HepG2 (cell line): ENCODE measurements around the gene TPD52L2. TPM values are rescaled to one million over a fixed set of nuclear protein-coding genes. Genes with fewer than 3 reads are reported as not detected.

Experiments
- ATAC-seq: fragments of 200-7000 bp; cut with Tn5 transposase; 3 replicates; pipeline ENCODE4 v1.9.1; 2020; ENCODE audit warnings: mild to moderate bottlenecking, moderate library complexity
- BruUV-seq: library from RNA; stranded (reverse); fragments of 400-500 nt; replicated peaks from 2 replicates; lab custom pipeline; 2021; lab: Mats Ljungman, UMichigan
- CTCF ChIA-PET: fragments of 300-600 bp; formaldehyde crosslinking; extraction: SDS; loops from one replicate; lab custom pipeline; 2021; ENCODE audit warnings: low total read pairs, inconsistent platforms, low intra/inter-chr PET ratio; lab: Yijun Ruan, JAX
- POLR2A ChIA-PET: fragments of 350-600 bp; sonication (Branson Sonifier 250); formaldehyde crosslinking; loops from one replicate; lab custom pipeline; 2020; ENCODE audit warnings: antibody characterized with exemption, inconsistent platforms; lab: Yijun Ruan, JAX
- DNase-seq: peaks from one replicate; pipeline ENCODE4 v3.0.0-alpha.2; 2015; ENCODE audit warnings: low spot score
- FAIRE-seq: peaks from 3 replicates; lab custom pipeline; 2011; peaks lifted over from hg19 to GRCh38; lab: Jason Lieb, UNC
- H2AFZ ChIP-seq: one replicate; pipeline ENCODE4 v1.6.1; 2011; ENCODE audit warnings: low read length, inconsistent platforms
- H3K27ac ChIP-seq: fragments of 300-600 bp; 3 replicates; pipeline ENCODE4 v1.8.0; 2011; ENCODE audit warnings: mixed run types, mild to moderate bottlenecking, mixed read lengths, low read length, inconsistent platforms; ENCODE audit not compliant: insufficient read depth; ENCODE audit errors: extremely low read length
- H3K27me3 ChIP-seq, 2 experiments: fragments of 200-600 bp in 1 of 2; 2 replicates in 1 of 2; 3 replicates in 1 of 2; pipeline versions ENCODE4 v1.6.0 to v1.8.0; 2011; ENCODE audit warnings: low read length in 2 of 2, mild to moderate bottlenecking in 2 of 2, moderate library complexity in 2 of 2, inconsistent platforms in 1 of 2; ENCODE audit not compliant: insufficient read depth in 2 of 2, control insufficient read depth in 1 of 2
- H3K36me3 ChIP-seq, 2 experiments: fragments of 200-600 bp in 1 of 2; replicated peaks in 1 of 2; 2 replicates in 1 of 2; 3 replicates in 1 of 2; pipeline versions ENCODE4 v1.5.1 to v1.8.0; 2011; ENCODE audit warnings: low read length in 2 of 2, inconsistent platforms in 1 of 2; ENCODE audit not compliant: insufficient read depth in 2 of 2, control insufficient read depth in 1 of 2
- H3K4me1 ChIP-seq: 2 replicates; pipeline ENCODE4 v1.5.1; 2012; ENCODE audit warnings: low read length, inconsistent platforms; ENCODE audit not compliant: insufficient read depth
- H3K4me2 ChIP-seq: 2 replicates; pipeline ENCODE4 v1.6.0; 2011; ENCODE audit warnings: low read depth, low read length, inconsistent platforms
- H3K4me3 ChIP-seq, 3 experiments: fragments of 200-600 bp in 1 of 3; sonication (generic), shearing (Covaris generic) in 1 of 3; replicated peaks in 1 of 3; 2 replicates each; pipeline ENCODE4 v1.5.1; 2011 to 2016; ENCODE audit warnings: low read length in 3 of 3, inconsistent platforms in 2 of 3, low read depth in 2 of 3, mild to moderate bottlenecking in 2 of 3, control low read depth in 1 of 3, mixed read lengths in 1 of 3; ENCODE audit not compliant: insufficient read depth in 1 of 3
- H3K79me2 ChIP-seq: one replicate; pipeline ENCODE4 v1.6.1; 2011; ENCODE audit warnings: low read length, inconsistent platforms; ENCODE audit not compliant: insufficient read depth
- H3K9ac ChIP-seq: 2 replicates; pipeline ENCODE4 v1.6.0; 2011; ENCODE audit warnings: mild to moderate bottlenecking, low read depth, low read length, inconsistent platforms; ENCODE audit not compliant: insufficient read depth
- H3K9me3 ChIP-seq: 2 replicates; pipeline ENCODE4 v1.5.1; 2012; ENCODE audit warnings: mild to moderate bottlenecking, low read length
- H4K20me1 ChIP-seq: 2 replicates; pipeline ENCODE4 v1.6.0; 2011; ENCODE audit warnings: inconsistent platforms, mild to moderate bottlenecking, low read length, moderate library complexity; ENCODE audit not compliant: insufficient read depth
- FOXK2 ChIP-seq: fragments of 450-650 bp; IDR thresholded peaks from 2 replicates; pipeline ENCODE4 v1.6.1; 2016
- GLI4 ChIP-seq: sonication (generic); formaldehyde crosslinking; IDR thresholded peaks from 2 replicates; pipeline ENCODE4 v1.5.1; 2020; ENCODE audit warnings: missing genetic modification reagents, mild to moderate bottlenecking, moderate library complexity, borderline replicate concordance
- HOXA5 ChIP-seq: sonication (generic); formaldehyde crosslinking; IDR thresholded peaks from 2 replicates; pipeline ENCODE4 v1.4.0; 2020; ENCODE audit warnings: missing genetic modification reagents
- MED8 ChIP-seq: sonication (generic); formaldehyde crosslinking; IDR thresholded peaks from 2 replicates; pipeline ENCODE4 v1.8.1; 2023; ENCODE audit warnings: mild to moderate bottlenecking, missing genetic modification reagents; ENCODE audit not compliant: insufficient replicate concordance
- MEIS1 ChIP-seq: sonication (generic); formaldehyde crosslinking; IDR thresholded peaks from 2 replicates; pipeline ENCODE4 v1.9.0; 2021; ENCODE audit warnings: mild to moderate bottlenecking, missing genetic modification reagents, moderate library complexity, borderline replicate concordance
- MTA3 ChIP-seq: sonication (generic); formaldehyde crosslinking; IDR thresholded peaks from 2 replicates; pipeline ENCODE4 v1.4.0; 2020; ENCODE audit warnings: missing genetic modification reagents
- POLR2AphosphoS5 ChIP-seq: IDR thresholded peaks from 2 replicates; pipeline ENCODE4 v1.6.1; 2012; ENCODE audit warnings: low read depth, low read length
- POLR2G ChIP-seq: fragments of 200-400 bp; formaldehyde crosslinking; IDR thresholded peaks from 2 replicates; pipeline ENCODE4 v1.6.1; 2018; ENCODE audit warnings: mild to moderate bottlenecking, low read depth, low read length, moderate library complexity
- RBFOX2 ChIP-seq: fragments of 200-400 bp; formaldehyde crosslinking; IDR thresholded peaks from 2 replicates; pipeline ENCODE4 v1.6.1; 2017; ENCODE audit warnings: low read depth, mild to moderate bottlenecking, low read length
- REPIN1 ChIP-seq: sonication (generic); formaldehyde crosslinking; IDR thresholded peaks from 2 replicates; pipeline ENCODE4 v1.8.0; 2022; ENCODE audit warnings: missing genetic modification reagents, low read depth, mild to moderate bottlenecking, borderline replicate concordance
- SKI ChIP-seq: fragments of 450-650 bp; IDR thresholded peaks from one replicate; pipeline ENCODE4 v1.6.1; 2018; ENCODE audit warnings: mild to moderate bottlenecking; ENCODE audit not compliant: partially characterized antibody
- SOX5 ChIP-seq: IDR thresholded peaks from 2 replicates; pipeline ENCODE4 v1.6.1; 2016; ENCODE audit warnings: borderline replicate concordance
- TOPORS ChIP-seq: sonication (generic); formaldehyde crosslinking; IDR thresholded peaks from 2 replicates; pipeline ENCODE4 v1.8.0; 2023; ENCODE audit warnings: mild to moderate bottlenecking, missing genetic modification reagents
- ZC3H13 ChIP-seq: sonication (generic); formaldehyde crosslinking; IDR thresholded peaks from 2 replicates; pipeline ENCODE4 v1.8.1; 2023; ENCODE audit warnings: mild to moderate bottlenecking, missing genetic modification reagents, moderate library complexity
- ZFP36 ChIP-seq: fragments of 150-350 bp; IDR thresholded peaks from 2 replicates; pipeline ENCODE4 v1.6.1; 2018; ENCODE audit warnings: borderline replicate concordance, low read length, low read depth; ENCODE audit not compliant: partially characterized antibody
- ZFP41 ChIP-seq: sonication (generic); formaldehyde crosslinking; IDR thresholded peaks from 2 replicates; pipeline ENCODE4 v1.4.0; 2020; ENCODE audit warnings: mild to moderate bottlenecking, missing genetic modification reagents, borderline replicate concordance
- ZNF30 ChIP-seq: sonication (generic); formaldehyde crosslinking; IDR thresholded peaks from 2 replicates; pipeline ENCODE4 v1.5.0; 2020; ENCODE audit warnings: mild to moderate bottlenecking, missing genetic modification reagents
- ZNF430 ChIP-seq: sonication (generic); formaldehyde crosslinking; IDR thresholded peaks from 2 replicates; pipeline ENCODE4 v1.9.0; 2021; ENCODE audit warnings: mild to moderate bottlenecking, missing genetic modification reagents
- WGBS: methylation state at CpG from one replicate; pipeline ENCODE4 v1.1.6; 2017; ENCODE audit warnings: low lambda C conversion rate; 5-methylcytosine and 5-hydroxymethylcytosine counted together
- in situ Hi-C: cut with HindIII; loops from 2 replicates; pipeline ENCODE4 v1.10.0; 2017; ENCODE audit warnings: low pct_unique_long_range_greater_than_20kb; ENCODE audit not compliant: extremely low pct_ligation_motif_present
- intact Hi-C: fragments of 100-400 bp; cut with micrococcal nuclease; formaldehyde crosslinking; loops from one replicate; pipeline ENCODE4 v1.10.0; 2022; ENCODE audit not compliant: unreplicated experiment
- polyA plus RNA-seq, 8 experiments: library from polyadenylated mRNA; depleted of rRNA in 3 of 8; stranded (reverse) in 7 of 8; unstranded in 1 of 8; fragments of >200 nt; fragmentation: Illumina TruSeq in 4 of 8; extraction: Trizol in 4 of 8; gene quantifications; 2 replicates each; pipeline versions ENCODE4 v1.2.1 to v1.2.3, GENCODE V29; 2011 to 2016; ENCODE audit warnings: low read depth in 4 of 8, missing spikeins in 1 of 8, mixed read lengths in 1 of 8; ENCODE audit not compliant: insufficient read depth in 1 of 8
- total RNA-seq, 5 experiments: library from RNA; depleted of rRNA; stranded (reverse); fragments of >200 nt; fragmentation: Illumina TruSeq; extraction: Trizol; gene quantifications; 2 replicates each; pipeline ENCODE4 v1.2.3, GENCODE V29; 2016; ENCODE audit warnings: low read depth in 1 of 5
- TF ChIP-seq, protein P1 (sequence below): sonication (generic); formaldehyde crosslinking; IDR thresholded peaks from 2 replicates; pipeline ENCODE4 v1.8.1; 2023; ENCODE audit warnings: missing genetic modification reagents, inconsistent platforms, borderline replicate concordance
- TF ChIP-seq, protein P2 (sequence below): sonication (generic); formaldehyde crosslinking; IDR thresholded peaks from 2 replicates; pipeline ENCODE4 v1.5.0; 2020; ENCODE audit warnings: missing genetic modification reagents, mild to moderate bottlenecking, borderline replicate concordance
- TF ChIP-seq, protein P3 (sequence below): sonication (generic); formaldehyde crosslinking; IDR thresholded peaks from 2 replicates; pipeline ENCODE4 v1.5.0; 2020; ENCODE audit warnings: missing genetic modification reagents

The TPD52L2 gene
- total and polyA plus RNA-seq, 2 of the 13 experiments (the other 11 are each of a cell fraction or from before 2014, with no cell fraction given), result 156 to 184 TPM

DNA sequence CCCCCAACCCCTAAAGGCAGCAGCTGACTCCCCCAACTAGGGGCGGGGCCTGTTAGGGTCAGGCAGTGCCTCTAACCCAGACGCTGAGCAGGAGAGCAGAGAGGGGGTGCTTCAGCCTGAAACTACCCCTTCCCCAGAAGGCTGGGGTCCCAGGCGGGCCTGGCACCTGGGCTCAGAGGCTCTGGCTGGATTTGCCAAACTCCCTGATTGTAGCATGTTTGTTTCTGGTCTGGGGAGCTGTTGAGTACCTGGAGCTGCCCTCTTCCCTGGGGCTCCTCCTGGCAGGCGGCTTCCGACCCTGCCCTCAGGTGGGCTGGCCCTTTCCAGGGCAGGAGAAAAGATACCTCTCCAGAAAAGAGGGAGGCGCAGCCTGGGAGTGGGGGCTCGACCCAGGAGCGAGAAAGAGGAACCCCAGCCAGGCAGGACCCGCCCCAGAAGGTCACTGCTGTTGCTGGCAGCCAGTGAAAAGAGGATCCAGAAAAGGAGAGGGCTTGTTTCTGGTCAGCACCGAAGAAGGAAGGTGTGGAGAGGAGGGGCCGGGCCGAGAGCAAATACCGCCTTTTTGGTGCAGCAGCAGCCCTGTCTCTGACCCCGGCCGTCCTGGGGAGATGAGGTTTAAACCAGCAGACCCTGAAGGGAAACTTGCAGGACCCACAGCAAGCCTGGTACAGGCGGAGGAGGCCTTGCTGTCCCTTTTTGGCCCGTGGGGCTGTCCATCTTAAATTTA, 4.6 kb upstream of the TPD52L2 start:
- Histone ChIP-seq H3K4me1 (peaks cover 55% of the 10 kb centered on the region), H3K9me3 (no peaks in the 10 kb centered on the region), H4K20me1 (no peaks in the 10 kb centered on the region), H3K27me3 (peaks cover 3 to 8% of the 10 kb centered on the region in 2 experiments; a peak in 4 of 5 replicates), H3K79me2 (peaks cover 5% of the 10 kb centered on the region), H3K36me3 (peaks cover 0 to 2% of the 10 kb centered on the region in 2 experiments; a peak in 1 of 5 replicates), H3K9ac (no peak overlapping the region), H3K4me2 (no peak overlapping the region), H3K27ac (no peak overlapping the region), H2AFZ (no peak overlapping the region), H3K4me3 (no peak overlapping the region)
- CTCF ChIA-PET, result no interaction called here
- POLR2A ChIA-PET, result interaction anchor here (1.3 kb wide), 1 partner anchor 13 kb away, joined by 5 read pairs; no protein-coding TSS in a partner anchor
- FAIRE-seq (no peak), DNase-seq (no peak), ATAC-seq (no peak)
- BruUV-seq, result no TSS peak
- in situ Hi-C loops, result no loop called here
- WGBS, result 88% methylated on average over 17 of the region's 17 CpGs
- intact Hi-C loops, result loop anchor here (10.0 kb wide), 1 partner anchor 116 kb away; no protein-coding TSS in a partner anchor
- TF ChIP-seq MED8 (CRISPR knock-in tag), result peak; percentile 30
- no peak for TF ChIP-seq MEIS1
- TF ChIP-seq FOXK2, result no peak
- TF ChIP-seq, protein P1, sequence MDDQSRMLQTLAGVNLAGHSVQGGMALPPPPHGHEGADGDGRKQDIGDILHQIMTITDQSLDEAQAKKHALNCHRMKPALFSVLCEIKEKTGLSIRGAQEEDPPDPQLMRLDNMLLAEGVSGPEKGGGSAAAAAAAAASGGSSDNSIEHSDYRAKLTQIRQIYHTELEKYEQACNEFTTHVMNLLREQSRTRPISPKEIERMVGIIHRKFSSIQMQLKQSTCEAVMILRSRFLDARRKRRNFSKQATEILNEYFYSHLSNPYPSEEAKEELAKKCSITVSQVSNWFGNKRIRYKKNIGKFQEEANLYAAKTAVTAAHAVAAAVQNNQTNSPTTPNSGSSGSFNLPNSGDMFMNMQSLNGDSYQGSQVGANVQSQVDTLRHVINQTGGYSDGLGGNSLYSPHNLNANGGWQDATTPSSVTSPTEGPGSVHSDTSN (CRISPR knock-in tag), result no peak
- TF ChIP-seq SKI, result no peak
- no peak for TF ChIP-seq TOPORS (CRISPR knock-in tag)
- no peak for TF ChIP-seq ZFP36
- no peak for TF ChIP-seq ZNF30 (CRISPR knock-in tag)
- peak; percentile 54; the same call in 1 of the 2 replicates for TF ChIP-seq POLR2G
- TF ChIP-seq POLR2AphosphoS5, result peak; percentile 38; the same call in 1 of the 2 replicates
- TF ChIP-seq ZC3H13 (CRISPR knock-in tag), result peak; percentile 52; the same call in 1 of the 2 replicates
- TF ChIP-seq ZNF430 (CRISPR knock-in tag), result 0 out of 2 replicates have a peak, but pooled peaks have one; percentile 43
- TF ChIP-seq ZFP41 (CRISPR knock-in tag), result no peak
- TF ChIP-seq MTA3 (CRISPR knock-in tag), result no peak
- no peak for TF ChIP-seq HOXA5 (CRISPR knock-in tag)
- TF ChIP-seq, protein P2, sequence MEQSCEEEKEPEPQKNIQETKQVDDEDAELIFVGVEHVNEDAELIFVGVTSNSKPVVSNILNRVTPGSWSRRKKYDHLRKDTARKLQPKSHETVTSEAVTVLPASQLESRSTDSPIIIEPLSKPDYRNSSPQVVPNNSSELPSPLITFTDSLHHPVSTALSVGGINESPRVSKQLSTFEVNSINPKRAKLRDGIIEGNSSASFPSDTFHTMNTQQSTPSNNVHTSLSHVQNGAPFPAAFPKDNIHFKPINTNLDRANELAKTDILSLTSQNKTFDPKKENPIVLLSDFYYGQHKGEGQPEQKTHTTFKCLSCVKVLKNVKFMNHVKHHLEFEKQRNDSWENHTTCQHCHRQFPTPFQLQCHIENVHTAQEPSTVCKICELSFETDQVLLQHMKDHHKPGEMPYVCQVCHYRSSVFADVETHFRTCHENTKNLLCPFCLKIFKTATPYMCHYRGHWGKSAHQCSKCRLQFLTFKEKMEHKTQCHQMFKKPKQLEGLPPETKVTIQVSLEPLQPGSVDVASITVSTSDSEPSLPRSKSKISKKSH (CRISPR knock-in tag), result no peak
- TF ChIP-seq RBFOX2, result peak; percentile 38; the same call in 1 of the 2 replicates
- no peak for TF ChIP-seq GLI4 (CRISPR knock-in tag)
- TF ChIP-seq, protein P3, sequence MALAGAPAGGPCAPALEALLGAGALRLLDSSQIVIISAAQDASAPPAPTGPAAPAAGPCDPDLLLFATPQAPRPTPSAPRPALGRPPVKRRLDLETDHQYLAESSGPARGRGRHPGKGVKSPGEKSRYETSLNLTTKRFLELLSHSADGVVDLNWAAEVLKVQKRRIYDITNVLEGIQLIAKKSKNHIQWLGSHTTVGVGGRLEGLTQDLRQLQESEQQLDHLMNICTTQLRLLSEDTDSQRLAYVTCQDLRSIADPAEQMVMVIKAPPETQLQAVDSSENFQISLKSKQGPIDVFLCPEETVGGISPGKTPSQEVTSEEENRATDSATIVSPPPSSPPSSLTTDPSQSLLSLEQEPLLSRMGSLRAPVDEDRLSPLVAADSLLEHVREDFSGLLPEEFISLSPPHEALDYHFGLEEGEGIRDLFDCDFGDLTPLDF, result no peak
- TF ChIP-seq REPIN1 (CRISPR knock-in tag), result no peak
- no peak for TF ChIP-seq SOX5 (CRISPR knock-in tag)
